Activated naive CD4-positive, alpha-beta T cell treated with anti-CD3 and anti-CD28 coated beads for 36 hours (primary cell): Measurements from ENCODE around the gene IFNGR2. TPM values are rescaled to one million over a fixed set of nuclear protein-coding genes. Genes with fewer than 3 reads are reported as not detected.
A peak's percentile ranks its signal among the peaks of the same experiment; 100 is the strongest.
"Not testable (repeated sequence)": the region's sequence is repeated elsewhere in the genome, so short reads cannot be mapped to it uniquely, and the experiment has no call there.

Experiments
- CTCF ChIA-PET: fragments of 350-600 bp; sonication (Branson Sonifier 250); formaldehyde crosslinking; loops from one replicate; lab custom pipeline; 2021; ENCODE audit warnings: antibody characterized with exemption; lab: Charles Lee
- DNase-seq: peaks from one replicate; pipeline ENCODE4 v3.0.0-alpha.2; 2020
- H3K27ac Mint-ChIP-seq: one replicate; pipeline ENCODE4 v1.8.0; 2021; ENCODE audit warnings: mild to moderate bottlenecking, mixed read lengths
- H3K27me3 Mint-ChIP-seq: one replicate; pipeline ENCODE4 v1.8.0; 2021; ENCODE audit warnings: low read depth, mixed read lengths
- H3K36me3 Mint-ChIP-seq: one replicate; pipeline ENCODE4 v1.8.0; 2021; ENCODE audit warnings: low read depth, mixed read lengths
- H3K4me1 Mint-ChIP-seq: one replicate; pipeline ENCODE4 v1.8.0; 2021; ENCODE audit warnings: low read depth, mixed read lengths
- H3K4me3 Mint-ChIP-seq: one replicate; pipeline ENCODE4 v1.8.0; 2021; ENCODE audit warnings: mild to moderate bottlenecking, moderate library complexity, mixed read lengths
- H3K9me3 Mint-ChIP-seq: one replicate; pipeline ENCODE4 v1.8.0; 2021; ENCODE audit warnings: mixed read lengths
- intact Hi-C: fragments of 100-400 bp; cut with micrococcal nuclease; formaldehyde crosslinking; loops from one replicate; pipeline ENCODE4 v1.15.1; 2023
- total RNA-seq, 2 experiments: library from RNA; stranded (reverse); gene quantifications; one replicate each; pipeline ENCODE4 v1.2.3, GENCODE V29; 2021

IFNGR2 gene, protein sequence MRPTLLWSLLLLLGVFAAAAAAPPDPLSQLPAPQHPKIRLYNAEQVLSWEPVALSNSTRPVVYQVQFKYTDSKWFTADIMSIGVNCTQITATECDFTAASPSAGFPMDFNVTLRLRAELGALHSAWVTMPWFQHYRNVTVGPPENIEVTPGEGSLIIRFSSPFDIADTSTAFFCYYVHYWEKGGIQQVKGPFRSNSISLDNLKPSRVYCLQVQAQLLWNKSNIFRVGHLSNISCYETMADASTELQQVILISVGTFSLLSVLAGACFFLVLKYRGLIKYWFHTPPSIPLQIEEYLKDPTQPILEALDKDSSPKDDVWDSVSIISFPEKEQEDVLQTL
- 10 to 100 TPM; 16.3 to 17.5 TPM for total RNA-seq

- H3K9me3 Mint-ChIP-seq: no peaks in the 10 kb centered on the region
- CTCF ChIA-PET: no interaction called here
- no peak for DNase-seq
- intact Hi-C loops: no loop called here
- peak within 1 kb of the TSS; percentile 84 for H3K4me3 Mint-ChIP-seq
- H3K27ac Mint-ChIP-seq: peak within 1 kb of the TSS; percentile 84
- no peaks in the 10 kb centered on the region for H3K36me3 Mint-ChIP-seq
- peaks cover 2% of the 10 kb centered on the region for H3K27me3 Mint-ChIP-seq
- H3K4me1 Mint-ChIP-seq: peaks cover 35% of the 10 kb centered on the region
Measured at GRCh38 chr21:33403128-33403785, at the start of gene IFNGR2. IFNGR2 (plus strand) TSS chr21:33403413; CDS start chr21:33403544, 131 bp downstream.

DNA sequence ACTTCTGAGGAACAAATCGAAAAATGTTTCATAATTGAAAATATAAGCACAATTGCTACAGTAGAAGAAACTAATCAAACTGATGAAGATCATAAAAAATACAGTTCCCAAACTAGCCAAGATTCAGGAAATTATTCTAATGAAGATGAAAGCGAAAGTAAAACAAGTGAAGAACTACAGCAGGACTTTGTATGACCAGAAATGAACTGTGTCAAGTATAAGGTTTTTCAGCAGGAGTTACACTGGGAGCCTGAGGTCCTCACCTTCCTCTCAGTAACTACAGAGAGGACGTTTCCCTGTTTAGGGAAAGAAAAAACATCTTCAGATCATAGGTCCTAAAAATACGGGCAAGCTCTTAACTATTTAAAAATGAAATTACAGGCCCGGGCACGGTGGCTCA is 47.9 kb upstream of the IFNGR2 start:
- CTCF ChIA-PET: interaction anchor here (0.6 kb wide), 1 partner anchor 584 kb away, joined by 4 read pairs; the partner anchor contains the start of gene PAXBP1
- no peak for DNase-seq
- no peak overlapping the region for H3K4me3 Mint-ChIP-seq
- peaks cover 6% of the 10 kb centered on the region for H3K4me1 Mint-ChIP-seq
- H3K27ac Mint-ChIP-seq: peak overlapping the region; percentile 61
- H3K9me3 Mint-ChIP-seq: no peaks in the 10 kb centered on the region
- no peaks in the 10 kb centered on the region for H3K27me3 Mint-ChIP-seq
- intact Hi-C loops: no loop called here
- H3K36me3 Mint-ChIP-seq: peaks cover 6% of the 10 kb centered on the region

DNA sequence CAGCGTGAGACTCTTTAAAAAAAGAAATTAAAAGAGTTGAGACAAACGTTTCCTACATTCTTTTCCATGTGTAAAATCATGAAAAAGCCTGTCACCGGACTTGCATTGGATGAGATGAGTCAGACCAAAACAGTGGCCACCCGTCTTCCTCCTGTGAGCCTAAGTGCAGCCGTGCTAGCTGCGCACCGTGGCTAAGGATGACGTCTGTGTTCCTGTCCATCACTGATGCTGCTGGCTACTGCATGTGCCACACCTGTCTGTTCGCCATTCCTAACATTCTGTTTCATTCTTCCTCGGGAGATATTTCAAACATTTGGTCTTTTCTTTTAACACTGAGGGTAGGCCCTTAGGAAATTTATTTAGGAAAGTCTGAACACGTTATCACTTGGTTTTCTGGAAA is 47.2 kb upstream of the IFNGR2 start:
- H3K27ac Mint-ChIP-seq: no peak overlapping the region
- H3K27me3 Mint-ChIP-seq: no peaks in the 10 kb centered on the region
- intact Hi-C loops: no loop called here
- no peaks in the 10 kb centered on the region for H3K9me3 Mint-ChIP-seq
- H3K4me3 Mint-ChIP-seq: no peak overlapping the region
- CTCF ChIA-PET: interaction anchor here (0.5 to 1.5 kb wide), 3 partner anchors 13 to 159 kb away, joined by 3 to 5 read pairs (median 5); no protein-coding TSS in a partner anchor
- peaks cover 6% of the 10 kb centered on the region for H3K4me1 Mint-ChIP-seq
- H3K36me3 Mint-ChIP-seq: peaks cover 6% of the 10 kb centered on the region
- no peak for DNase-seq

DNA sequence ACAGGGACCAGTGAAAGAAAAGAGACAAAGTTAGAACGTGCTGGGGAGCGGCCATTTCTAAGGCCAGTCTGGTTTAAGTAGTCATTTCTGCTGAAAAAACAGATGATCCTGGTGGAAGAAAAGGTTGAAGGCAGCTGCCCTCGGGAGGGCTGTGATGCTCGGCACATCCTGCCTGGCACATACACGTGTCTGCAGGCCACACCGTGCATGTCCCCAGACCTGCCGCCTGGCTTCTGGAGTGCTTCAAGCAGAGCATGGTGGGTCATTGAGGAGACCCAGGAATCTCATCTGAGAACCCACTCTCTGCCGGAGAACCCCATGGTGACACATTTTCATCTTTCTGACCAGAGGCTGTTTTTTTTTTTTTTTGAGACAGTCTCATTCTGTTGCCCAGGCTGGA is 46.0 kb upstream of the IFNGR2 start:
- CTCF ChIA-PET: interaction anchor here (0.6 to 1.5 kb wide), 2 partner anchors 71 to 160 kb away, joined by 3 to 5 read pairs; no protein-coding TSS in a partner anchor

GRCh38 chr21:33359446-33359845 is 43.8 kb upstream of the IFNGR2 start:
- DNase-seq: no peak
- Mint-ChIP-seq H3K9me3 (no peaks in the 10 kb centered on the region), H3K27ac (no peak overlapping the region), H3K4me3 (no peak overlapping the region), H3K36me3 (peaks cover 4% of the 10 kb centered on the region), H3K27me3 (no peaks in the 10 kb centered on the region), H3K4me1 (peaks cover 18% of the 10 kb centered on the region)
- intact Hi-C loops: no loop called here
- CTCF ChIA-PET: interaction anchor here (0.8 to 4.1 kb wide), 6 partner anchors 11 to 162 kb away, joined by 3 to 79 read pairs (median 16); no protein-coding TSS in a partner anchor

More for the DNA sequence above, 46.0 kb upstream of the IFNGR2 start:
- Mint-ChIP-seq H3K4me3 (no peak overlapping the region), H3K4me1 (peaks cover 14% of the 10 kb centered on the region), H3K36me3 (peaks cover 4% of the 10 kb centered on the region), H3K27me3 (no peaks in the 10 kb centered on the region), H3K9me3 (no peaks in the 10 kb centered on the region), H3K27ac (no peak overlapping the region)
- intact Hi-C loops: no loop called here
- no peak for DNase-seq

DNA sequence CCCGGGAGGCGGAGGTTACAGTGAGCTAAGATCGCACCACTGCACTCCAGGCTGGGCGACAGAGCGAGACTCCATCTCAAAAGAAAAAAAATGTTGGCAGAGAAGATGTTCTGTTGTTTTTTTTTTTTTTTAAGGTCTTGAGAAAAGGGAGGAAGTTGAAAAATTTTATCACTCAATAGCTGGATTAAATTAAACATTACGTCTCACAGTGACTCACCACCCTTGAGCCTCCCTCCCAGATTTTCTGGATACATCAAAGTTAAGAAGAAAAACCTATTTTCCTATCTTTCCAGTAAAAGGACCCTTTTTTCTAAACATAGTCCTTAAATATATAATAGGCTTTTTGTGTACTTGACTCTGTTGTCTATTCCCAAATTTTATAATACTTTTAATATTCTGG is 42.9 kb upstream of the IFNGR2 start:
- peaks cover 2% of the 10 kb centered on the region for H3K36me3 Mint-ChIP-seq
- intact Hi-C loops: loop anchor here (2.0 to 5.0 kb wide), 4 partner anchors 35 to 633 kb away; partner anchors contain the start of genes IFNAR1 and SYNJ1
- H3K27ac Mint-ChIP-seq: no peak overlapping the region

DNA sequence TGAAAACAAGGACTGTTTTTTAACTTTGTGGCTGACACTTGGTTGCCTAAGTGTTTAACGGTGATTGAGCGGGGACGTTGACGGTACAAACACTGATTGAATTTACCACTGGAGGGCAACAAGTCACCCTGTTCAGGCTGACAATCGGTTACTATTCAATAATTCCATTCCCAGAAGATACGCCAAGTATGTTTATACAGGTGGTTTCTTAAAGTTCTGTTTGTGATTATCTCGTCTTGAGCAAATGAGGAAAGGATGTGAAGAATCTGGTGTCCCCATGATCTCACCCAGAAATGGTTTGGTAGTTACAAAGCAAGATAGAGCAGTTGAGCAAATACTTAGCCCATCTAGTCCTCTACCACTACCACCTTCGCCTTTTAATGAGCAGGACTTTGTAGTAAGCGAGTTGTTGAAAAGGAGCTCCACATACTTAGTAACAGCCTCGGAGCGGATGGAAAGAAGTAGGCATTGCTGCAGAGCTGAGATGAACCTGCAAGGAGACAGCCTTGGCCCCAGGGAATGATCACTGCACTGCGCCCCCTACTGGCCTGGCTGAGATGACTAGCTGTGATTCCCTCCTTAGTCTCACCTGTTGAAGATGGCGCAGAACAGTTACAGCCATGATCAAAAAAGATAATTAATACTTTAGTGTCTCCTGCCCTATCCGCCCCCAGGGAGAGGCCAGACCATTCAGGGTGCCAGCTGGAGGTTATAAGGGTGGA is 42.2 kb upstream of the IFNGR2 start:
- intact Hi-C loops: loop anchor here (1.0 to 5.0 kb wide), 11 partner anchors 13 to 634 kb away; partner anchors contain the start of genes IFNAR1 and SYNJ1
- Mint-ChIP-seq H3K27ac (peak overlapping the region; percentile 95), H3K9me3 (no peaks in the 10 kb centered on the region)

More for the DNA sequence above, 42.9 kb upstream of the IFNGR2 start:
- Mint-ChIP-seq H3K4me3 (no peak overlapping the region), H3K4me1 (peaks cover 17% of the 10 kb centered on the region), H3K9me3 (no peaks in the 10 kb centered on the region), H3K27me3 (no peaks in the 10 kb centered on the region)
- DNase-seq: no peak
- CTCF ChIA-PET: interaction anchor here (0.6 to 4.1 kb wide), 28 partner anchors 10 to 246 kb away, joined by 3 to 79 read pairs (median 8); partner anchors contain the start of genes IFNAR1, IL10RB and TMEM50B

GRCh38 chr21:33362044-33362555 is 41.1 kb upstream of the IFNGR2 start:
- intact Hi-C loops: loop anchor here (5.0 kb wide), 1 partner anchor 635 kb away; the partner anchor contains the start of gene SYNJ1
- peak; percentile 75 for DNase-seq
- CTCF ChIA-PET: interaction anchor here (0.6 to 4.1 kb wide), 42 partner anchors 9 to 529 kb away, joined by 3 to 79 read pairs (median 6); partner anchors contain the start of genes IFNAR1 and TMEM50B
- Mint-ChIP-seq H3K36me3 (no peaks in the 10 kb centered on the region), H3K4me1 (peaks cover 17% of the 10 kb centered on the region), H3K4me3 (peak overlapping the region; percentile 86), H3K27me3 (no peaks in the 10 kb centered on the region), H3K9me3 (peaks cover 6% of the 10 kb centered on the region), H3K27ac (peak overlapping the region; percentile 95)

More for the DNA sequence above, 42.2 kb upstream of the IFNGR2 start:
- peak; percentile 97 for DNase-seq
- no peaks in the 10 kb centered on the region for H3K27me3 Mint-ChIP-seq
- peak overlapping the region; percentile 86 for H3K4me3 Mint-ChIP-seq
- no peaks in the 10 kb centered on the region for H3K36me3 Mint-ChIP-seq
- H3K4me1 Mint-ChIP-seq: peaks cover 17% of the 10 kb centered on the region
- CTCF ChIA-PET: interaction anchor here (0.5 to 4.1 kb wide), 69 partner anchors 10 to 528 kb away, joined by 3 to 79 read pairs (median 5); partner anchors contain the start of genes IFNAR1, IL10RB and TMEM50B

- H3K36me3 Mint-ChIP-seq, H3K27ac Mint-ChIP-seq, DNase-seq, H3K27me3 Mint-ChIP-seq, H3K4me3 Mint-ChIP-seq: not testable (repeated sequence)
- Mint-ChIP-seq H3K4me1 (peaks cover 17% of the 10 kb centered on the region), H3K9me3 (peaks cover 23% of the 10 kb centered on the region)
- intact Hi-C loops: loop anchor here (5.0 kb wide), 1 partner anchor 637 kb away; the partner anchor contains the start of gene SYNJ1
- CTCF ChIA-PET: interaction anchor here (0.6 to 1.0 kb wide), 4 partner anchors 147 to 172 kb away, joined by 3 to 4 read pairs (median 3); no protein-coding TSS in a partner anchor
Measured at GRCh38 chr21:33363911-33364609, 39.2 kb upstream of the IFNGR2 start.

GRCh38 chr21:33364830-33365229 is 38.4 kb upstream of the IFNGR2 start:
- no peak overlapping the region for H3K4me3 Mint-ChIP-seq
- H3K27ac Mint-ChIP-seq: no peak overlapping the region
- DNase-seq: no peak
- H3K27me3 Mint-ChIP-seq: no peaks in the 10 kb centered on the region
- intact Hi-C loops: loop anchor here (5.0 kb wide), 1 partner anchor 638 kb away; the partner anchor contains the start of gene SYNJ1
- CTCF ChIA-PET: interaction anchor here (0.6 kb wide), 1 partner anchor 144 kb away, joined by 3 read pairs; no protein-coding TSS in a partner anchor
- H3K4me1 Mint-ChIP-seq: peaks cover 17% of the 10 kb centered on the region
- peaks cover 23% of the 10 kb centered on the region for H3K9me3 Mint-ChIP-seq
- peaks cover 8% of the 10 kb centered on the region for H3K36me3 Mint-ChIP-seq
